Pericardium fibroblast (primary cell): ENCODE data around the gene NDUFAB1. TPM values are rescaled to one million over a fixed set of nuclear protein-coding genes. Genes with fewer than 3 reads are reported as not detected.

Experiments used
- total RNA-seq: library from RNA; depleted of rRNA; stranded (reverse); fragments of >200 nt; gene quantifications from 2 replicates; pipeline ENCODE4 v1.2.3, GENCODE V29; 2015

The NDUFAB1 gene
- 79.9 and 91.7 TPM in 2 replicates for total RNA-seq

DNA sequence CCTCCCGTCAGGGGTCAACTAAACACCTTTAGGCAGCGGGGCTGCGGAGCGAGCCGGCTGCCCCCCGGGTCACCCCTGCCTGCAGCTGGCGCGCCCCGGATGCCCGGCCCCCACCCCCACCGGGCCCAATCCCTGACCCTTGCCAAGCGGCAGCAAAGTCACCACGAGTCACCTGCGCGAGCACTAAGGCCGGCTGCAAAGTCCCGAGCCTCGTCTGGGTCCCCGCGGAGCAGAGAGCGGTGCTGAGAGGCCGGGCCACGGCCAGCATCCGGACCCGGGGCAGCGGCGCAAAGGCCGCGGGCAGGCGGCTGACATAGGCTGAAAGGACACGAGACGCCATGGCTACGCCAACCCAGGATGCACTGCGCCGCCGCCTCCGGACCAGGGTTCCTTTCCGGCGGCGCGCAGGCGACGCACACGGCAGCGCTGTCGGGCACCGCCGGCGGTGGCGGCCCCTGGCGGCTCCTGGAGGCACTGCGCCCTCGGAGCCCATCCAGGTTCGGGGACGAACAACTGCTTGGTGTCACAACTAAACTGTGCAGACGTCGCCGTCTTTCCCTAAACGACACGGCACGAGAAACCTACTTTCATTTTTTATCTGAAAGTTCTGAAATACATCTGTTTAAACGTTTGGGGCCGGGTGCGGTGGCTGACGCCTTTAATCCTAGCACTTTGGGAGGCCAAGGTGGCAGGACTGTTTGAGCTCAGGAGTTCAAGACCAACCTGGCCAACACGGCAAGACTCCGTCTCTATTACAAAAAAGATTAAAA lies at the start of gene NDUFAB1:
TSS of gene NDUFAB1 (minus strand) at position 366 of the 770 bp plus-strand sequence. CDS start at position 340, 26 bp downstream.

GRCh38 chr16:23640931-23641765 lies 45.0 kb upstream of the NDUFAB1 start, which contains the start of the genes DCTN5 and PALB2:
DCTN5 (plus strand) TSS chr16:23641466; CDS start chr16:23641543, 77 bp downstream.
PALB2 (minus strand) TSS chr16:23641310; CDS start chr16:23641157, 153 bp downstream.

GRCh38 chr16:23556881-23557778 lies 39.0 kb downstream of the NDUFAB1 start, which contains the start of the genes EARS2 and UBFD1:
EARS2 (minus strand) TSS chr16:23557350; CDS start chr16:23557343, 7 bp downstream.
UBFD1 (plus strand) TSS chr16:23557727; CDS start chr16:23557743, 16 bp downstream.

Other genes with a start within 250 kb of the NDUFAB1 start
- 3.9 and 7.6 TPM in 2 replicates for gene COG7, start 143.1 kb downstream of the NDUFAB1 start, total RNA-seq
- 22.4 and 35.5 TPM in 2 replicates for gene GGA2, start 85.8 kb downstream of the NDUFAB1 start, total RNA-seq
- 22.5 and 46.0 TPM in 2 replicates for gene EARS2, start 39.0 kb downstream of the NDUFAB1 start, total RNA-seq
- gene UBFD1, start 38.6 kb downstream of the NDUFAB1 start, total RNA-seq: 91.5 and 165 TPM in 2 replicates
- gene PALB2, start 45.0 kb upstream of the NDUFAB1 start, total RNA-seq: 7.6 and 9.2 TPM in 2 replicates
- gene DCTN5, start 45.1 kb upstream of the NDUFAB1 start, total RNA-seq: 23.0 and 25.6 TPM in 2 replicates
- 3.6 and 4.2 TPM in 2 replicates for gene PLK1, start 82.6 kb upstream of the NDUFAB1 start, total RNA-seq
- gene ERN2, start 116.9 kb upstream of the NDUFAB1 start, total RNA-seq: 0.47 TPM in 1 of 2 replicates, not detected in the other
- not detected in 2 replicates for gene CHP2, start 158.7 kb upstream of the NDUFAB1 start, total RNA-seq
- gene PRKCB, start 239.7 kb upstream of the NDUFAB1 start, total RNA-seq: not detected in 2 replicates